Sigmoid colon (tissue), 3 donors: ENCODE measurements around the gene TMEM69.

Experiments
- POLR2A ChIP-seq, 2 donors: fragments of 450-650 bp; IDR thresholded peaks; one replicate each; pipeline ENCODE4 v1.6.1; 2016; ENCODE audit warnings: antibody characterized with exemption in 2 of 2, mild to moderate bottlenecking in 2 of 2, moderate library complexity in 2 of 2
- TF ChIP-seq, protein P1 (sequence below), 4 experiments: fragments of 450-650 bp in 3 of 4; fragments of 200-600 bp in 1 of 4; IDR thresholded peaks; one replicate each; pipeline ENCODE4 v1.5.1; 2016 to 2019; ENCODE audit warnings: antibody characterized with exemption in 4 of 4, mild to moderate bottlenecking in 3 of 4, moderate library complexity in 2 of 4

- TF ChIP-seq, protein P1, sequence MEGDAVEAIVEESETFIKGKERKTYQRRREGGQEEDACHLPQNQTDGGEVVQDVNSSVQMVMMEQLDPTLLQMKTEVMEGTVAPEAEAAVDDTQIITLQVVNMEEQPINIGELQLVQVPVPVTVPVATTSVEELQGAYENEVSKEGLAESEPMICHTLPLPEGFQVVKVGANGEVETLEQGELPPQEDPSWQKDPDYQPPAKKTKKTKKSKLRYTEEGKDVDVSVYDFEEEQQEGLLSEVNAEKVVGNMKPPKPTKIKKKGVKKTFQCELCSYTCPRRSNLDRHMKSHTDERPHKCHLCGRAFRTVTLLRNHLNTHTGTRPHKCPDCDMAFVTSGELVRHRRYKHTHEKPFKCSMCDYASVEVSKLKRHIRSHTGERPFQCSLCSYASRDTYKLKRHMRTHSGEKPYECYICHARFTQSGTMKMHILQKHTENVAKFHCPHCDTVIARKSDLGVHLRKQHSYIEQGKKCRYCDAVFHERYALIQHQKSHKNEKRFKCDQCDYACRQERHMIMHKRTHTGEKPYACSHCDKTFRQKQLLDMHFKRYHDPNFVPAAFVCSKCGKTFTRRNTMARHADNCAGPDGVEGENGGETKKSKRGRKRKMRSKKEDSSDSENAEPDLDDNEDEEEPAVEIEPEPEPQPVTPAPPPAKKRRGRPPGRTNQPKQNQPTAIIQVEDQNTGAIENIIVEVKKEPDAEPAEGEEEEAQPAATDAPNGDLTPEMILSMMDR (IDR thresholded peaks at IDR 0.05): no peak
- no peak for TF ChIP-seq POLR2A (IDR thresholded peaks at IDR 0.05)
These were observed 33.2 kb downstream of the TMEM69 start for GRCh38 chr1:45721207-45721606.
